Aortic smooth muscle cell (primary cell): Measurements from ENCODE around the gene C7orf57. TPM values are rescaled to one million over a fixed set of nuclear protein-coding genes. Genes with fewer than 3 reads are reported as not detected.

Source experiments
- total RNA-seq: library from RNA; depleted of rRNA; stranded (reverse); fragments of >200 nt; gene quantifications from 2 replicates; pipeline ENCODE4 v1.2.3, GENCODE V29; 2014

The C7orf57 gene
- total RNA-seq = under 0.01 TPM in 1 of 2 replicates, not detected in the other

DNA sequence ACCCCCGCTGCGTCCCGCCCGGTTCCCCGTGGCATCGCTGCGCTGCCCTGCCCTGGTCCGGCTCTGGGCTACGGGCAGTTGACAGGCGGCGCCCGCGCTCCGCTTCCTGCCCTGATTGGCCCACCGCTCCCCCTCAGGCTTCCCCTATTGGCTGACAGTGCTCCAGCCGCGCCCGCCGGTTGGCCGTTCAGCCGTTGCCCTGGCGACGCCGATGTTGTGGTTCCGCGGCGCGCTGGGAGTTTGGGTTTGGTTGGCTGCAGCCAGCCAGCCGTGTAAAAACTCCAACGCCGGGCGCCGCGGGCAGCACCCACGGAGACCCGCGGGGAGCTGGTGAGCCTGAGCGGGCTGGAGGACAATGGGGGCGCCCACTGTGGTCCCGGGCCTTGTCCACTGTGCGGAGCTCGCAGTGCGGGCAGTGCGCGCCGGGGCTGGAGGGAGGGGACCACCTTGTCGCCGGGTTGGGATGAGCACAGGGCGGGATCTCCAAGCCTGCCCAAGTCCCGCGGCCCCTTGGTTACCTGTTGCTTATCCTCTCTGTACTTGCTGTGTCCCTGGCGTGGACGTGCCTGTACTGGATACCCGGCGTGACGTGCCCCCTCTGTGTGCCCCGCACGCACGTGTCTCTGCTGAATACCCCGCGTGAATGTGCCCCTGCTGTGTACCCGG is at the start of gene C7orf57:
Gene C7orf57 (plus strand): TSS at position 243 of the 666 bp plus-strand sequence. CDS start 766 bp downstream, outside the sequence.

DNA sequence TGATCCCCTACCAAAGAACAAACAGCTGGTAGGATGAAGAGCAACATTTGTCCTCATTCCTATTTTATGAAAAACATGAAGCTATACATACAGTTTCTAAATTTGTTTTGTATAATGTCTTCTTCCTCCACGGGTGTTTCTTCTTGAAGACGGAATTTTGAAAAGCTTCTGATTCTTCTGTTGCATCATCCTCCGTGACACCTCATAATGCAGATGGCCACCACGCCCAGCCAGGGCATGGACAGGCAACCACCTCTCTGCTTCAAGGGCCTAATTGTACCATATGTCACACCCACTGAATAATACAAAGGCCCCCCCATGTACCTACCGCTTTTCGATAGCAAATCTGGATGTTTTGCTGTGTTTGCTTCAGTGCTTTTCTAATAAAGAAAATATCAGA is 6.4 kb upstream of the C7orf57 start, which contains the start of gene SUN3:
Gene SUN3 (minus strand): TSS at position 170 of the 400 bp plus-strand sequence. CDS start 169 bp downstream, at position 1.

DNA sequence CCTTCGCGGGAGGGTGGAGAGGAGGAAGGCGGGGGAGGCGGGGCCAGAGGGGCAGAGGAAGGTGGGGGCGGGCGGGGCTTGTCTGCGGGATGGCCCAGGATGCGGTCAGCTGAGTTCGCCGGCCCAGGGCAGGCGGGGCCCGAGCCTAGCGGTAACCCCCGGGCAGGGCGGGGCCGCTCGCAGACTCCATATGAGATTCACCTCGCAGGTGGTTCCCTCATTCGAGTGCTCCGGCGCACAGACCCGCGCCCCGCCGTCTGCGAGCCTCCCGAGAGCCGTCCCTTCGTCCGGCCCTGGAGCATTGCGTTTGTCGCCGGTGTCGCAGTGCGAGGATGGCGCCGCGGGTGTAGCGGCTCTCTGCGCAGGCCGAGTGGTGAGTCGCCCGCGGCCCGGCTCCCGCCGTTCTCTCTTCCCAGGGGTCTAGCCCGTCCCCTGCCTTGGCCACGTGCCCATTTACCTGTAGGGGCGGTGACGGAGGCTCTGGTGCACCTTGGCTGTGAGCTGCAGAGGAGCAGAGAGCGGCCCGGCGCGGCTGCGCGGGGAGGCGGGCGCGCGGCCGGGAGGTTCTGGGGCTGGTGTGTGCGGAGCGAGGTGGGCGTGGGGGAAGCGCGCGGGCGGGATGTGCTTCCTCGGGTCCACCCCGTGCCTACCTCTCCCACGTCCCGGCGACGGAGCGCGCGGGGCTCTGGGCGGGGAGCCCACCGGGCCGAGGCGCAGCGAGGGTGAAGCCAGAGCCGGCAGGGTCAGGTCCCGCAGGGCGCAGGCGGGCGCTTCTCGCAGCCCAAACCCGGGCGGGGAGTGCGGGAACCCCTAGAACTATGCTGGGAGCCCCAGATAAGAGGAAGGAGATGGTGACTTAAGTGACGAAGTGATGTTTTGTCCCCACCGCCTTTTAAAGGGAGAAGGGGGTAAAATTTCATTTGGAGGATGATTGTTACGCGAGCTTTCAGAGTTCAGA is 54.0 kb downstream of the C7orf57 start, which contains the start of gene UPP1:
Gene UPP1 (plus strand): TSS at position 220 of the 958 bp plus-strand sequence. CDS start 5,519 bp downstream, outside the sequence.

Other genes with a start within 250 kb of the C7orf57 start
- gene PKD1L1, start 87.1 kb upstream of the C7orf57 start, total RNA-seq = 0.13 and 0.25 TPM in 2 replicates
- 17.0 and 20.1 TPM in 2 replicates for gene HUS1, start 55.9 kb upstream of the C7orf57 start, total RNA-seq
- not detected in 2 replicates for gene SUN3, start 6.4 kb upstream of the C7orf57 start, total RNA-seq
- gene UPP1, start 53.7 kb downstream of the C7orf57 start, total RNA-seq = 12.3 and 19.7 TPM in 2 replicates
- under 0.01 TPM in 2 replicates for gene ABCA13, start 135.9 kb downstream of the C7orf57 start, total RNA-seq